Stimulated activated CD4-positive, alpha-beta T cell treated with anti-CD3 and anti-CD28 coated beads, Interleukin-12 subunit alpha, Interleukin-12 subunit beta, amount 100 ng/mL, for 24 hours (primary cell): ENCODE results near the gene CYLC2.

Experiments
- DNase-seq, 2 experiments: peaks; one replicate each; pipeline ENCODE4 v3.0.0-alpha.2; 2020; ENCODE audit warnings: low read depth in 2 of 2

The CYLC2 gene, protein sequence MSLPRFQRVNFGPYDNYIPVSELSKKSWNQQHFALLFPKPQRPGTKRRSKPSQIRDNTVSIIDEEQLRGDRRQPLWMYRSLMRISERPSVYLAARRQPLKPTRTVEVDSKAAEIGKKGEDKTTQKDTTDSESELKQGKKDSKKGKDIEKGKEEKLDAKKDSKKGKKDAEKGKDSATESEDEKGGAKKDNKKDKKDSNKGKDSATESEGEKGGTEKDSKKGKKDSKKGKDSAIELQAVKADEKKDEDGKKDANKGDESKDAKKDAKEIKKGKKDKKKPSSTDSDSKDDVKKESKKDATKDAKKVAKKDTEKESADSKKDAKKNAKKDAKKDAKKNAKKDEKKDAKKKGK

GRCh38 chr9:102995033-102995432 lies at the start of gene CYLC2:
Gene CYLC2 (plus strand): TSS chr9:102995333. CDS start chr9:102995381, 48 bp downstream.
- no peak for DNase-seq

DNA sequence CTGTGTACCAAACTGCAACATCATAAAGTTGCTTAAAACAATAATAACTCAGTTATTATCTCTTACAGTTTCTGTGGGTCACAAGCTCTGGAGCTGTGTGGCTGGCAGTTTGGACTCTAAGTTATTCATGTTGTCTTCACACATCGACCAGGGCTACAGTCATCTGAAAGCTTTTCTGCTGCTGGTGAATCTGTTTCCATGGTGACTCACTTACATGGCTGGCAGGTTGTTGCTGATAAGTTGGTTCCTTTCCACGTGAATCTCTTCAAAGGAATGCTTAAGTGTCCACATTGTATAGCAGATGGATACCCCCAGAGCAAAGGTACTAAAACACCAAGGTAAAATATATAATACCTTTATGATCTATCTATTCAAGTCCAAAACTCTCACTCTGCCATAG lies 44.8 kb upstream of the CYLC2 start:
- no peak for DNase-seq

DNA sequence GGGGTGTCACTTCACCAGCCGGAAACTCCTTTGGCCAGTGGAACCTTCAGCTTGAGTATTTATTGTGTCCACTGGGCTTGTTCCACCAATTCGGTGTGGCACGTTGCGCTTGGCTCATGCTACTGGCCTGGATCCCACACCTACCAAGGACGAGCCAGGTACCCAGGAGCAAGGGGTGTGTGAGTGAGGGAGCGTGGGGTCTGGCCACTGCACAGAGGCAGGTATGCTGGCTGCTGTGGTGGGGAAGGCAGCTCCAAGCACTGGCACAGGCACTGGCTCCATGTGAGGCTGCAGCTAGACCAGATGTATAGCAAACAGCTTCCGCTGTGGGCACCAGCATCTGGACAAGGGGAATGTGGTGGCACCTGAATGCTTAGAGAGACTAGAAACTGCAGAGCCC lies 28.1 kb upstream of the CYLC2 start:
- DNase-seq = no peak

GRCh38 chr9:102967979-102968378 lies 27.2 kb upstream of the CYLC2 start:
- DNase-seq = no peak

- no peak for DNase-seq
Measured at GRCh38 chr9:102972780-102973179, 22.4 kb upstream of the CYLC2 start.

DNA sequence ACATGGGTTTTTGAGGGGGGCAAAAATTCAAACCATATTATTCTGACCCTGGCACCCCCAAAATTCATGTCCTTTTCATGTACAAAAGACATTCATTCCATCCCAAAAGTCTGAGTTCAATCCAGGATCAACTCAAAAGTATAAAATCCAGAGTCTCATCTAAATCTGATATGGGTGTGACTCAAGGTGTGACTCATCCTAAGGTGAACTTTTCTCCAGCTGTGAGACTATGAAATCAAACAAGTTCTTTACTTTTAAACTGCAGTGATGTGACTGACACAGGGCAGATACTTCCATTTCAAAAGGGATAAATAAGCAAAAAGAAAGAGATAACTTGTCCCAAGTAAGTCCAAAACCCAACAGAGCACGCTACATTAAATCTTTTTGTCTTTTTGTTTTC lies 20.6 kb upstream of the CYLC2 start:
- no peak for DNase-seq

- DNase-seq = no peak
Measured at GRCh38 chr9:102975251-102975650, 19.9 kb upstream of the CYLC2 start.

DNA sequence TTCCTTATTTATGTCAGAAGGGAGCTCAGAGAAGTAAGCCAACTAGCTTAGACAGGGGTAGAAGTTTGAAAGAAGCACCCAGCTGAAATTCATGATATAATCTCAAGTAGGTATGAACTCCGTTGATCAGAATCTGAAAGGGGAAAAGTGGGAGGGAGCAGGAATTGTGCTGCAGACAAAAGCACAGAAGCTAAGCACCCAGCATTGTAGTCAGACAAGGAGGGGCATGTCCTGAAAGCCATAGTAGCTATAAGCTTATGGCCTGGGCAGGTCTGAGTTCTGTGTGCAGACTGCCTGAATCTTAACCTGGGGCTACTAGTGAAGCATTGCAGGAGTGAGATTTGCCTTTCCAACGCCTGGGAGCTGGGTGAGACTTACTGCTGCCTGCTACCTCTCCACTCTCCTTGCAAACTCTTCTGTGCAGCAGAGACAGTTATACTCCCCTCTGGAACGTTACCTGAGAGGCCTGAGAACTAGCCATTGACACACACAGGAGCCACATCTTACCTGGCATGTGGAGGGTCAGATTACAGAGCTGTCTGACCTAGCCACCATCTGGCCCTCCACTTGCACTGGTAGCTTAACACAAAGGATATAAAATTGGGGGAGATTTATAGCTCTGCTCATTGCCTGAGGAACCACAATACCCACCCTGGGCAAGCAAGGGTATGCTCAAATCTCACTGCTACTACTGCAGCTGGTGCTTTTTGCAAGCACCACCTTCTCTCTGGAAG lies 9.8 kb upstream of the CYLC2 start:
- DNase-seq = no peak

DNA sequence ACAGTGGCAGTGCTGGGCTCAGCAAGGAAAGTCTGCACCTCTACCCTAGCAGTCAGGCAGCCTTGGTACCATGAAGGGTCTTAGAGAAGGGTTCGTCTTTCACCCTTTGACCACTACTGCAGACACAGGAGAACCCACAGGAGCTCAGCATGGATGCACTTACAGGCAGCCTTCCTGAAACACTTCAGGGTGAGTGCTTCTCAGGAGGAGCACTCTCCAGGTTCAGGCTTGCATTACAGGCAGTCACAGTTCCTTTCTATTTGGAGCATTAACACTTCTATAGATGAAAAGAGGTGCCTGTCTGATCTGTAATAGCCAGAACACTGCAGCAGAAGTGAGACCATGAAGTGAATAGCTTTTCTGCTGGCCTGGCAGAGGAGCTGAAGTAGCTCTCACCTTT lies 8.7 kb upstream of the CYLC2 start:
- DNase-seq = no peak

DNA sequence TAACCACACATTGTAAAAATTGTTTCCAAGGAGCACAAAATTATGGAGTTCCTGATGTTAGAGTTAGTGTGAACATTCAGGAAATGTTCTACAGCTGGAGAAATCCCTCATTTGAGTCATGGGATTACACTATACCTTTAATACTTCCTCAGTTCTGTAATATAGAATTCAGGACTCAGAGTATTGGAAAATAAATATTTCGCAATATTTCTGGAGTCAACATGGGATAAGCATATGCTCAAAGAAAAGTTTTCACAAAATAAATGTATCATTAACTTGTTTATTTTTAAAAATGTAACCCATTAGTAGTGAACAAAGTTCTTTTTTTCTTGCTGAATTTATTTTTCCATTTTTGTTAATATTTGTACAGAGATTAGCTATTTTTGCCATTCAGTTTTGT lies 8.6 kb downstream of the CYLC2 start:
- no peak for DNase-seq

DNA sequence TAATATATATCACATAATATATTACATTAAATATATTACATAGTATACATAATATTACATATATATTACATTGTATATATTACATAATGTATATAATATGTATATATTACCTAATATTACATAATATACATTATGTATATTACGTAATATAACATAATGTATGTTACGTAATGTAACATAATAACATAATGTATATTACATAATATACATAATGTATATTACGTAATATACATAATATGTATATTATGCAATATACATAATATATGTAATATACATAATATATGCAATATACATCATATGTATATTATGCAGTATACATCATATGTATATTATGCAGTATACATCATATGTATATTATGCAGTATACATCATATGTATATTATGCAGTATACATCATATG lies 19.1 kb downstream of the CYLC2 start:
- no peak for DNase-seq

GRCh38 chr9:103025796-103026195 lies 30.7 kb downstream of the CYLC2 start:
- no peak for DNase-seq

- no peak for DNase-seq
Measured at GRCh38 chr9:103037508-103038477, 42.7 kb downstream of the CYLC2 start.

DNA sequence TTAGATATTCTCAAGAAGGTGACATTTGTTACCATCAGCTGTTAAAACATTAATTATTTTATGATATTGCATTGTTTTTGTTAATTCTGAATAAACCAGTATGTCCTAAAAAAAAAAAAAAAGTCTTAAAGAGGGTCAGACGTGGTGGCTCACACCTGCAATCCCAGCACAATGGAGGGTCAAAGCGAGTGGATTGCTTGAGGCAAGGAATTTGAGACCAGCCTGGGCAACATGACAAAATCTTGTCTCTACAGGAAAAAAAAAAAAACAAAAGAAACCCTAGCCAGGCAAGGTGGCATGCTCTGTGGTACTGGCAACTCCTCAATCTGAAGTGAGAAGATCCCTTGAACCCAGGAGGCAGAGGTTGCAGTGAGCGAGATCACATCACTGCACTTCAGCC lies 46.8 kb downstream of the CYLC2 start:
- DNase-seq = no peak
